NCI-H2196 (cell line): ENCODE data around the gene CTDSPL2.
A peak's percentile ranks its signal among the peaks of the same experiment; 100 is the strongest.
"Not testable (repeated sequence)": the region's sequence is repeated elsewhere in the genome, so short reads cannot be mapped to it uniquely, and the experiment has no call there.

ENCODE experiments used
- DNase-seq: peaks from one replicate; lab custom pipeline; 2025; ENCODE audit not compliant: unreplicated experiment; lab: John Stamatoyannopoulos, UW

The CTDSPL2 gene

DNA sequence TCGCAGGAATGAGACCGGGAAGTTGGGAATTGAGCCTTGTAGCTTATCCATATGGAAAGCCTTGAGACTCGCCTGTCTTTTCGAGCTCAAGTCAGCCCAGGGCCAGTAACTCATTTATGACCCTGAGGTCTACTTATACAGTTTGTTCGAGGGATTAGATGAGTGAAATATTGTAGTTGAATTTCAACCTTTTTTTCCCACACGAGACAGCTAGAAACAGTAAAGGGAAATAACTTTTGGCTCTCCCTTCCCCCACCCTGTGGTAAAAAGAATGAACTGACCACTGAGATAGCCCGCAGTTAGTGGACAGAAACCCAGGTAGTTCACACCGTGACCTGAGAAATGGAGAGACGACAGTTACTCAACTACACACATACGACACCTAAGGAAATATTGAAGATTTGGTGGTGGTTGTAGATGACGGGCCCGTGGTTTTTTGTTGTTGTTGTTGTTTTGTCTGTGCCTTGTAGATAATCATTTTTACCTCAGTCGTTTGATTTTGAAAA is 110.4 kb downstream of the CTDSPL2 start:
- DNase-seq = peak; percentile 3

DNA sequence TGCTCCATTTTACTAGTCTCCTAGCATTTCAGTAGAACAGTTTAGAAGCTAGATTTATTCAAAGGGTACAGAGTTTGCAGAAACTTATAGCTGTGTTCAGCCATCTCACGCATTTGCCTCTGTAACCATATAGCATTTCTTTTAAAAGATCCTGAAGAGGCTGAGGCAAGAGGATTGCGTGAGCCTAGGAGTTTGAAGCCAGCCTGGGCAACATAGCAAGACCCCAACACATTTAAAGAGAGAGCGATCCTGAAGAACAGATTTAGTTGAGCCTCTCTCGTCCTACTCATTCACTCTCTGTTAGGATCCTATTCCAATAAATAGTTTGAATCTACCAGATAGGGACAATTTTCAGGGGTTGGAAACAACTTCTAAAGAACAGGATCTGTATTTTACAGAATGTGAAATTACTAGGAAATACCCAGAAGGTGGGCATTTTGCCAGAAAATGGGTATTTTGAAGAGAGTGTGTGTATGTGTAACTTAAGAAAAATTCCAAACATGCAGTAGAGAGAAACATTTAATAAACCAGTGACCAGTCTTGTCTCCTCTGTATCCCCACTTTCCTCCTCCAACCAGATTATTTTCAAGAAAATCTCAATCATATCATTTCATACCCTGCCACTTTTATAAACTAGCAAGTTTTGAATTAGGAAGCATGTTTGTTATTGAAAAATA is 114.0 kb downstream of the CTDSPL2 start:
- no peak for DNase-seq

DNA sequence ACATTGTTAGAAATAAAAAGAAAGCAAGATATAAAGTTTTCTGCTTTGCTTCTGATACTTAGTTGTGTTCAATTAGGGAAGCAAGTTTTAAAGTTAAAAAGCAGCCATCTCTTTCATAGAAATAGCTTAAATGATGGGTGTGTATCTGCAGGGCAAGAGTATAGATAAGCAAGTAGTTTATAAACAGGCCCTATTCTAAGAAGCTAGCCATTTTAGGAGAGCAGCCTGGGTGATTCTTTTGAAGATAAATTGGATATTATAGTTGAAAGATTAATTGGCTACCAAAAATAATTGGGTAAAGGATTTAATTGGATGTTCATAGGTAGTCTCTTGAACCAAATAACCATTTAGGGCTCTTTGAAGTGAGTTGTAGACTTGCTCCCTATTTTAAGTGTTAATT is 115.2 kb downstream of the CTDSPL2 start:
- no peak for DNase-seq

DNA sequence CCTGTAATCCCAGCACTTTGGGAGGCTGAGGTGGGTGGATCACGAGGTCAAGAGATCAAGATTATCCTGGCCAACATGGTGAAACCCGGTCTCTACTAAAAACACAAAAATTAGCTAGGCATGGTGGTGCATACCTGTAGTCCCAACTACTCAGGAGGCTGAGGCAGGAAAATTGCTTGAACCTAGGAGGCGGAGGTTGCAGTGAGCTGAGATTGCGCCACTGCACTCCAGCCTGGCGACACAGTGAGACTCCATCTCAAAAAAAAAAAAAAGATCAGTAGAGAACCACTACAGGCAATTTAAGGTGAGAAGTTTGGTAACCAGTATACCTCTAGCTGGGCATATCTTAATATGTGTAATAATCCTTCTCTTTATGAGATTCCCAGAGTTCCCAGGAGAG is 117.3 kb downstream of the CTDSPL2 start:
- DNase-seq = not testable (repeated sequence)

DNA sequence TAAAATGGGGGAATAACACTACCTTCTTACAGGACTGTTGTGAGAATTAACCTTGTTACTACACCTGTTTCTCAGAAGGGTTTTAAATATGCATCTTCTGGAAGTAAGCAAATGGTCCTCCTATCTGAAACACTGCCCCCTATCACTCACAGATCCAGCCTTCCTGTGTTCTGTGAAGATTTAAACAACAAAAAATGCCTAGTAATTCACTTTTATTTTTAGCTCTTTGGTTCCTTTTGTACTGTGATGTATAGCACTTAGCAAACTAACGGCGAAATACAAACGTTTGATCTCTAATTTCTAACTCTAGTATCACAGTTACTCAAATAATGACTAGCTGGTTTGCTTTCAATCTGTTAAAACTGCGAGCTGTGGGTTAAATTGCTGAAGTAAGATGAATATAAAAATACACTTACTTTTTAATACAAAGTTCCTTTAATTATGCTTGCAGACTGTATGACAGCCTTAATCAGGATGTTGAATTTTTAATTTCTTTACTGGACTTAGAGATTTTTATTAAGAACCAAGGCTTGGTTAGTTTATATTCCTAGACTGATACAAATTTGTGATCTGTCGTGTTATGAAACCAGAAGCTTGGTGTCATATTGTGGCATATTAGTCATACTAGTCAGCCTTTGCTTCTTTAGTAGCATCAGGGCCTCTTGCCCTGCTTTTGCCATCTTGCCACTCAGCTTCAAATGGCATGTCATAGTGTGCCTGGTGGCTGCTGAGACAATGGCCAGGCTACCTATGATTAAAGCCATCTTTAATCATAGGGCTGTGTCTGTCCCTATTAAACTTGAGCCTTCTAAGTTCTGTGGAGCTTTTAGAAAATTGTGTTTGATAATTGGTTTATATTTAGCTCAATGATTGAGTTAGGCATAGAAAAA is 118.7 kb downstream of the CTDSPL2 start:
- no peak for DNase-seq

DNA sequence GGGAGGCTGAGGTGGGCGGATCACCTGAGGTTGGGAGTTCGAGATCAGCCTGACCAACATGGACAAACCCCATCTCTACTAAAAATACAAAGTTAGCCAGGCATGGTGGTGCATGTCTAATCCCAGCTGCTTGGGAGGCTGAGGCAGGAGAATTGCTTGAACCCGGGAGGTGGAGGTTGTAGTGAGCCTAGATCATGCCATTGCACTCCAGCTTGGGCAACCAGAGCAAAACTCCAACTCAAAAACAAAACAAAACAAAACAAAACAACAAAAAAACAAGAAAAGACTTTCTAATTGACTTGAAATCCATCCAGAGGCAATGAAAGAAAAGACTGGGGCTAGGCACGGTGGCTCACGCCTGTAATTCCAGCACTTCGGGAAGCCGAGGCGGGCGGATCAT is 121.7 kb downstream of the CTDSPL2 start:
- DNase-seq = not testable (repeated sequence)

DNA sequence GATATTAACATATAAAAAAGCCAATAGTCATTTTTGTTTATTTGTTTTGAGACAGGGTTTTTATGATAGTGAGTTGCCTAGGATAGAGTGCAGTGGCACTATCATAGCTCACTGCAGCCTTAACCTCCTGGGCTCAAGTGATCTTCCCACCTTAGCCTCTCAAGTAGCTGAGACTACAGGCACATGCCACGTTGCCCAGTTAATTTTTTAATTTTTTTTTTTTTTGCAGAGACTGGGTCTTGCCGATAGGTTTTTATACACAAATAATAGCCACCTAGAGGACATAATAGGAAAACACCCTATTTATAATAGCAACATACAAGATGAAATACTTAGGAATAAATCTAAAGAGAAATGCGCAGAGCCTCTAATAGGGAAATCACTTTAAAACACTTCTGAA is 122.8 kb downstream of the CTDSPL2 start:
- peak; percentile 7 for DNase-seq

DNA sequence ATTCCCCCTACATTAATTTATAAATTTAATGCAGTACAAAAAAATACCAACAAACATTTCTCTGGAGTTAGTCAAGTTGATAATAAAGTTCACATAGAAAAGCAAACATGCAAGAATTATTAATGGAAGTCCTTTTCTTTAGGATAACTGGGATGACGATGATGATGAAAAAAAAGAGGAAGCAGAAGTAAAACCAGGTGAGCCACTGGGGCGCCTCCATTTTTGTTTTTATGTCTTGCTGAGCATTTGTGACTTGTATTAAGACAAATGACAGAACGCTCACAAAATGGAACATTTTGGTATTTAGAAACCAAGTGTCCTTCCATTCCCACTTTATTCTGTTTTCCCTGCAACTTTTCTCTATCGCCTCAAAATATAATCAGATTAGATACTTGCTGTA is 123.3 kb downstream of the CTDSPL2 start:
- no peak for DNase-seq

DNA sequence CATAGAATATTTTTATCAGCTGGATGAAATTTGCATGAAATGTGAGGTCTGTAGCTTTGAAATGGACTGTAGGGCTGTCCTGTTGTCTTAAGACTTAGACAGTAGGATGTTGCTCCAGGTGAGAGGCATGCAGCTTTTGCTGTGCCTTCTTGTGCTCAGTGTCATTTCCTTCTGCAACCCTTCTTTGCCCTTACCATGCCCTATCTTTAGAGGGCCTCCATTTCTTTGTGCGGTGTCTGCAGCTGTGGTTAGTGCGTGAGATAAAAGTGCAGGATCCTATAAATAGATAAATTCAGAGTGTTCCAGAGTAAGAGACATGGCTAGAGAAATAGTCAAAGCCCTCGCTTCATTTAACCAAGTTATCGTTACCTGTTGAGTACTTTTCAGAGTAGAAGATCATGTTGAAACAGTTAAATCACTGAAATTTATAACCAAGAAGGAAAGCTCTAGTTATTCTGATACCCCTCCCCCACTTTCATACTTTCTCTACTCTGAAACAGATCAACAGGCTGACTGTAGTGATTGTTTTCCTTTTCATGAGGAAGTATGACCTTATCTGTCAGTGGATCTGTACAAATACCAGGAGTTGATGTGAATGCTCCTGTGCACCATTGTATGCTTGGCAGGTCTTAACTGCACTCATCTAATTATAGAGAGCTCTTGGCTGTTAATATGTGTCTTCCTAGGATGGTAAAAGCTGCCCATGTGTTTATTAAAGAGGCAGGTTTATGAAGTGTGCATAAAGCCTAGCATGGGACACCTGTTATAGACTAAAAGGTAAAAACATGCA is 127.7 kb downstream of the CTDSPL2 start:
- DNase-seq = no peak

DNA sequence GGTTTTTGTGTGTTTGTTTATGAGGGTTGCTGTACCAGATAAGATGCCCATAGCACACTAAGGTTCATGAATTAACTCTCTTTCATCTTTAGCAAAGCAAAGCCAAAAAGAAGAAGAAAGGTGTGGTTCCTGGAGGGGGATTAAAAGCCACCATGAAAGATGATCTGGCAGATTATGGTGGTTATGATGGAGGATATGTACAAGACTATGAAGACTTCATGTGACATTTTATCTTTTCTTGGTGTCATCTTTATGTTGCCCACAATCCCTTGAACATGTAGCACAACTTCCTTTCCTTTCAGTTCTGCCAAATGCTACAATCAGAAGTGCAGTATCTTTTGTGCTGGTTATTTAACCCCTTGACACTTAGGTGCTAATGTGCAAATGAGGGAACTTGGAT is 133.5 kb downstream of the CTDSPL2 start:
- not testable (repeated sequence) for DNase-seq

DNA sequence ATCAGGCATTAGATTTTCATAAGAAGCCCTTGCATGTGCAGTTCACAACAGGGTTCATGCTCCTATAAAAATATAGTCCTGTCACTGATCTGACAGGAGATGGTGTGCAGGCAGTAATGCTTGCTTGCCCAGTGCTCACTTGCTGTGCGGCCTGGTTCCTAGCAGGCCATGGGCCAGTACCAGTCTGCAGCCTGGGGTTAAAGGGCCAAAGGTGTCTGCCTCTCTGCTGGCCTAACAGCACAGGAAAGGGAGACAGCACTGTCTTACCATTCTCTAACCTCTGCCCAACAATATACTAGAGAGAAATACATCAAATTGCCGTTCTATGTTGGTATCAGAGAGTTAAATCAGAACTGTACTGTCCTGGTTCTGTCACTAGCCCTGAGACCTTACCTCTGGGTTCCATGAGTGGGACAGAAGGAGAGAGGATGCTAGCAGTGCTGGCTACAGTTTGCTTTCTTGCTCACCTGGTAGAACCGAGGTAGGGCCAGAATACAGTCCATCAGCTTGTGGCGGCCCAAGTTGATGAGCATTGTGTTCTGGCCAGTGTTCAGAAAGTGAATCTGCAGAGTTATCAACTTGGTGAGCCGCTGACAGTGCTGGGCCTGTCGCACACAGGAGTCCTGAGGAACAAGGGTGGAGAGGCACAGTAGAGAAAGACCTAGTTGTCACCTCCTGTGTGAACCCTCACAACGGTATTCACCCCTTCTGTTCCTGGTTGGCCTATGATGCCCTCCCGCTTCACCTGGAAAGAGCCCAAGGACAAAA is 138.1 kb downstream of the CTDSPL2 start:
- no peak for DNase-seq

DNA sequence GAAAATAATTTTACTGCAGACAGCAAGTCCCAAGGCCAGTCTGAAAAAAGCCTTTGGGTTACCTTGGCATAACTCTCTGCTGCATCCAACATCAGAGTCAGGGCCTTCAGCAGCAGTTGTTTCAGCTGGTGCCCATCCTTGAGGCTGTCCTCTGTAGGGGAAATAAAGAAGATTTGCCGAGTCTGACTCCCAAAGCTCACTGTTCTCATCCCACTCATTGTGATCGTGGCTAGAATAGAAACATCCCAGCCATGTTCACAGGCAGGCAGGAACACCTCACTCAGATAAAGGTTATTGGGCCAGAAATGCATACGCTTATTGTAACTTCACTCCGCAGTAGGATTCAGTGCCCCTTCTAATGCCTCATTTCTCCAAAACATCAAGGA is 138.7 kb downstream of the CTDSPL2 start:
- no peak for DNase-seq

DNA sequence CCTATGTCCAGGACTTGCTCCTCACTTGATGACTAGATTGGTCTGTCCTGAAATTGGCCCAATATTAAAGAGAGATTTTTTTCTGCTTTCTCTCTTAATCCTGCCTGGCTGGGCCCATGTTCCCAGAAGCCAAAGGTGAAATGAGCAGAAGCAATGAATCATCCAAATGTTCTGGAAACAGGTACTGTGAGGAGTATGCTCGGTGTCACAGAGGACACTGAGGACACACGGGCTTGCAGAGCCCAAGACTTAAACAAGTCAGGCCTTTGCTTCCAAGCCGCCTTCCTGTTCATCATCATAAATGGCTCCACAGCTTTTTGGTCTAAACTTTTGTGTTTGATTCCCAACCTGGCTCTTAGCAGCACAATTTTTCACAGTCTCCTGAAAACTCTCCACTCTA is 140.9 kb downstream of the CTDSPL2 start:
- no peak for DNase-seq

DNA sequence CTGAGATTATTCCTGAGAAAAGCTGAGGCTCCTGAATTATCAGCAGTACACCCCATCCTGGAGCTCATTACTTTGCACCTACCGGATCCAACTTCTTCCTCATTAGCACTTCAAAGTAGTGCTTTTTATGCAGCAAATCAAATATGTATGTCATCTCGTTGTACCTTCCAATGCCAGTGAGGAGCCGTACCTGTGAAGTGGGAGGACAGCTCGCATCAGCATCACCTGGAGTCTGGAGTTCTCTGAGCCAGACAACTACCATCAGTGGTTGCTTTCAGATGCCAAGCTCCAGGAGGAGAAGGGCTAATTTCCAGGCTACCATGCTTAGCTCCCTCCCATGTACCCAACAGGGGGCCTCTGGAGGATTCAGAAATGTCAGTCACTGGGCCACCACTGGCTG is 141.9 kb downstream of the CTDSPL2 start:
- DNase-seq = no peak

DNA sequence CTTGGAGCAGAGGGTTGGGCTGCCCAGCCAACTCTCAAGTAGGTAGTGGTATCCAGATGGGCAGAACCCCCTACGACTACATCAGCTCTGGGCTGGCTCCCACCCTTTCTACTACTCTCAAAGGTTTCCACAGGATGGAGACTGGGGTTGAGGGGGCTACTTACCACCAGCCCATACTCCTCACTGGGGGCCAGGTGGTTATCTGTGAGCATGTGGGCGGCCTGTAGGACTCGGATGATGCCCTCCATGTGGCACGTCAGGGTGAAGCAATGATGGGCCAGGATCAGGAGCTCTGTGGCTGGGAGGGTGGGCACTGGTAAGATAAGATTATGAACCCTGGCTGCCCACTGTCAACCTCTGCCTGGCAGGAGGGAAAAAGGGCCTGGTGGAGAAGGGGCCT is 142.9 kb downstream of the CTDSPL2 start:
- DNase-seq = no peak

DNA sequence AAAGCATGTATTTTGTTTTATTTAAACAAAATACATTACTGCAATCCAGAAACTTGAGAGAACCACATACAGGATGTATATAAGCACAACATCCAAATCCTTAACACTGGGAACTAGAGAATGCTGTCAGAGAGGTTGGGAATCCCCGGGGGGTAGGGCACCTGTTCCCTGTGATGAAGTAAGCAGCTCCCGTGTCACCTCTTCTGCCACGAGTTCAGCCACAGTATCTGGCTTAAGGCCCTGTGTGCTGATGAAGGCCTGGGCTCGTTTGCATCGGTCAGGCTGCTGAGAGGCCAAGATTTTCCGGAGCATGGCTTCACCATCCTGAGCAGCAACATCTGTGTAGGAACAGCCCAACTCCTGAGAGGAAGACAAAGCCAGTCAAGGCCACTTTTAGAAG is 146.0 kb downstream of the CTDSPL2 start:
- no peak for DNase-seq

DNA sequence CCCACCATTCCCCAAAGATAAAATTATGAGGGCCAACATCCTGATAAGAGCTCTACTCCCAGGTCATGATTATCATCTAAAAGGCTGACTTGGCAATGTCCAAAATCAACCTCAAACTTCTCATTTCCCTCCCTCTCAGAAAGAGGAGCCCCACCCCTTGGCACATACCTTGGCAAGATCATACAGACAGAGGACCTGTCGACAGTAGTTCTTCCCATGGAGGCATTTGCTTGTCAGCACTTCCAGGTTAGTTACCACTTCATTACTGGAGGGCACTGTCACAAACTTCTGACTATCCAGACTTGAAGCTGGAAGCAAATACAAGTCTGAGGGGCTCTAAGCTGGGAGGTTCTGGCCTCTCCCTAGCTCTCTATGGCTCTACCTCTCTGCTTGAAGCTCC is 147.3 kb downstream of the CTDSPL2 start:
- DNase-seq = no peak
